ENCODE results near the gene IMPACT.

DNA sequence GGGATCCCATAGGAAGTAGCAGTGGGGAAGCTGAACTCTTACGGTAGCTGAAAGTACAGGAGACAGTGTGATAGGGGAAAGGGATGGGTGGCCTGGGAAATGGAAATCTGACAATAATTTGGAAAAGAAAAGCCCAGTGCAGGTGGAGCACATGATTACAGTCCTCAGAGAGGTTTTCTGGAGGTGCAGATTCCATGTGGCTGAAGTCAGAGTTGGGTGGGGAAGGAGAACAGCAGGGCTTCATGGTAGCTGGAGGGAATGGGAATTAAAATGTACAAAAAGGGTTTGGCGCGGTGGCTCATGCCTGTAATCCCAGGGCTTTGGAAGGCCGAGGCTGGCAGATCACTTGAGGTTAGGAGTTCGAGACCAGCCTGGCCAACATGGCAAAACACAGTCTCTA is 46.1 kb downstream of the IMPACT start:
- TF ChIP-seq POLR2AphosphoS5 (IDR thresholded peaks at IDR 0.05; ENCODE audit: low read depth, low read length) (no peak), TAF1 (IDR thresholded peaks at IDR 0.05; ENCODE audit: borderline replicate concordance, insufficient read depth, low read length) (no peak)
- TF ChIP-seq, protein P1, sequence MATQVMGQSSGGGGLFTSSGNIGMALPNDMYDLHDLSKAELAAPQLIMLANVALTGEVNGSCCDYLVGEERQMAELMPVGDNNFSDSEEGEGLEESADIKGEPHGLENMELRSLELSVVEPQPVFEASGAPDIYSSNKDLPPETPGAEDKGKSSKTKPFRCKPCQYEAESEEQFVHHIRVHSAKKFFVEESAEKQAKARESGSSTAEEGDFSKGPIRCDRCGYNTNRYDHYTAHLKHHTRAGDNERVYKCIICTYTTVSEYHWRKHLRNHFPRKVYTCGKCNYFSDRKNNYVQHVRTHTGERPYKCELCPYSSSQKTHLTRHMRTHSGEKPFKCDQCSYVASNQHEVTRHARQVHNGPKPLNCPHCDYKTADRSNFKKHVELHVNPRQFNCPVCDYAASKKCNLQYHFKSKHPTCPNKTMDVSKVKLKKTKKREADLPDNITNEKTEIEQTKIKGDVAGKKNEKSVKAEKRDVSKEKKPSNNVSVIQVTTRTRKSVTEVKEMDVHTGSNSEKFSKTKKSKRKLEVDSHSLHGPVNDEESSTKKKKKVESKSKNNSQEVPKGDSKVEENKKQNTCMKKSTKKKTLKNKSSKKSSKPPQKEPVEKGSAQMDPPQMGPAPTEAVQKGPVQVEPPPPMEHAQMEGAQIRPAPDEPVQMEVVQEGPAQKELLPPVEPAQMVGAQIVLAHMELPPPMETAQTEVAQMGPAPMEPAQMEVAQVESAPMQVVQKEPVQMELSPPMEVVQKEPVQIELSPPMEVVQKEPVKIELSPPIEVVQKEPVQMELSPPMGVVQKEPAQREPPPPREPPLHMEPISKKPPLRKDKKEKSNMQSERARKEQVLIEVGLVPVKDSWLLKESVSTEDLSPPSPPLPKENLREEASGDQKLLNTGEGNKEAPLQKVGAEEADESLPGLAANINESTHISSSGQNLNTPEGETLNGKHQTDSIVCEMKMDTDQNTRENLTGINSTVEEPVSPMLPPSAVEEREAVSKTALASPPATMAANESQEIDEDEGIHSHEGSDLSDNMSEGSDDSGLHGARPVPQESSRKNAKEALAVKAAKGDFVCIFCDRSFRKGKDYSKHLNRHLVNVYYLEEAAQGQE (IDR thresholded peaks at IDR 0.05; ENCODE audit: insufficient read depth in 1 of 2, low read depth in 2 of 2, low read length in 2 of 2) = no peak
